OCI-LY1 (cell line): ENCODE measurements around the gene ATP6V0E1.

ENCODE experiments used
- CTCF ChIP-seq: fragments of 200-600 bp; sonication (generic), shearing (Covaris generic); IDR thresholded peaks from 2 replicates; pipeline ENCODE4 v1.5.1; 2017; ENCODE audit warnings: mild to moderate bottlenecking, antibody characterized with exemption, low read length, moderate library complexity, mixed read lengths
- EZH2 ChIP-seq: fragments of 200-600 bp; sonication (generic), shearing (Covaris generic); IDR thresholded peaks from 2 replicates; pipeline ENCODE4 v1.8.0; 2017; ENCODE audit warnings: borderline replicate concordance, mixed run types, mild to moderate bottlenecking, antibody characterized with exemption, low read length, moderate library complexity, mixed read lengths

DNA sequence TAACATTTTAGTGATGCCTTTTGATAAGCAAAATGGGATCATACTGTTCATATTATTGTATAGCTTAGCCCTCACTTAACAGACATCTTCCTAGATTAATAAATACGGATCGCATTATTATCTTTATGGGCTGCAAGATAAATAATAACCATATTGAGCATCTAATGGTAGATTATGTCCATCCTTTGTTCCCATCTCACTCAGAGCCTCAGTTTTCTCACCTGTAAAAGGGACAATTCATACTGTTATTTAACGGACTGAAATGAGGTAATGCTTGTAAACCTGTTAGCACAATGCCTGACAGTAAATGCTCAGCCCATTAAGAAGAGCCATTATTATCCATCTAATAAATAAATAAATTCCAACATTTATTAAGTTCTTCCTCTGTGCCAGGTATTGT is 27.3 kb upstream of the ATP6V0E1 start:
- TF ChIP-seq CTCF (no peak), EZH2 (no peak)
